Measurements from ENCODE around the gene WFDC1. TPM values are rescaled to one million over a fixed set of nuclear protein-coding genes. Genes with fewer than 3 reads are reported as not detected.

The WFDC1 gene
- polyA plus RNA-seq (2013, experiment 1 of 2) = 0.69 TPM
- polyA plus RNA-seq (2013, experiment 2 of 2) = 0.55 TPM

DNA sequence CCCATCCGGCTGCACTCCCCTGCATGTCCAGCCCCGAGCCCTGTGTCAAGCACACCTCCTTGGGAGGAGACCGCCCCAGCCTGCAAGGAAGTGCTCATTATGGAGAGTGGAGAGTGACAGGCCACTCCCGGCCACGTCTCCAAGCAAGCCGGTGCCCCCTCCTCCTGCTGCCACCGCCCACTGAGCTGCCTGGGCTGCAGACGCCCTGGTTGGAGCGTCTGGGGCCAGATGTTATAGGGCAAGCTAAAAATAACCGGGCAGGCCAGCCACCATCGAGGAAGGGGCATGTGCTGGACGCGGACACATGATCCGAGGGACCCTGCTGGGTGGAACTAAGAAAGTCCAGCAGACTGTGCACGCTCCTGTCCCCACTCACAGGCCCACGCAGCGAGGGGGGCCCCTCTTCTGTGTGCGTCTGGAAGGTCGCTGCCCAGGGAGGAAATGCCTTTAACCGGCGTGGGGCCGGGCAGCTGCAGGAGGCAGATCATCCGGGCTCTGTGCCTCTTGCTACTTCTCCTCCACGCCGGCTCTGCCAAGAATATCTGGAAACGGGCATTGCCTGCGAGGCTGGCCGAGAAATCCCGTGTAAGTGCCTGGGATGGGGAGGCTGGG, at the start of gene WFDC1:
WFDC1 (plus strand) TSS at position 348 of the 612 bp plus-strand sequence; CDS start at position 442, 94 bp downstream.
- no peak within 1 kb of the TSS for H3K23ac ChIP-seq (ENCODE audit: low read length)
- no peak within 1 kb of the TSS for H3K18ac ChIP-seq (ENCODE audit: low read length)
- H3K79me2 ChIP-seq (ENCODE audit: control insufficient read depth, insufficient read depth, low read length) = no peaks in the 10 kb centered on the region
- H3K79me1 ChIP-seq (ENCODE audit: low read length) = no peaks in the 10 kb centered on the region
- WGBS (ENCODE audit: extremely low coverage, insufficient coverage, low lambda C conversion rate) = no CpG with 5 or more reads among the region's 29 CpGs
- no peak within 1 kb of the TSS for H3K4me3 ChIP-seq (ENCODE audit: low read length)
- no peak within 1 kb of the TSS for H2BK15ac ChIP-seq (replicated peaks; ENCODE audit: low read depth)
- no peak within 1 kb of the TSS for H4K5ac ChIP-seq (ENCODE audit: low read length)
- no peak within 1 kb of the TSS for H2AK5ac ChIP-seq (ENCODE audit: low read length)
- no peak within 1 kb of the TSS for H3K4me2 ChIP-seq (ENCODE audit: low read length)
- H3K4me1 ChIP-seq (ENCODE audit: control insufficient read depth, low read depth, low read length) = peaks cover 4% of the 10 kb centered on the region
- H3K9ac ChIP-seq (ENCODE audit: low read length) = peak within 1 kb of the TSS; percentile 10
- H3K56ac ChIP-seq (ENCODE audit: low read length) = peak within 1 kb of the TSS; percentile 30
- H3K27me3 ChIP-seq (ENCODE audit: insufficient read depth, low read length, poor library complexity) = no peaks in the 10 kb centered on the region
- no peaks in the 10 kb centered on the region for H3K36me3 ChIP-seq (ENCODE audit: control insufficient read depth, insufficient read depth, low read length)
- no peak within 1 kb of the TSS for H2BK120ac ChIP-seq (ENCODE audit: low read depth, low read length)
- H4K8ac ChIP-seq (ENCODE audit: low read depth, low read length) = no peak within 1 kb of the TSS
- no peak within 1 kb of the TSS for H3K4ac ChIP-seq (ENCODE audit: low read depth, low read length)
- DNase-seq = no peak
- no peak within 1 kb of the TSS for H3K27ac ChIP-seq (ENCODE audit: low read depth, low read length)
- no peak within 1 kb of the TSS for H2BK5ac ChIP-seq (ENCODE audit: low read length)

GRCh38 chr16:84245956-84246678, 48.6 kb upstream of the WFDC1 start:
- Histone ChIP-seq H2BK15ac (replicated peaks; ENCODE audit: low read depth) (no peak overlapping the region), H4K5ac (ENCODE audit: low read length) (no peak overlapping the region), H3K36me3 (ENCODE audit: control insufficient read depth, insufficient read depth, low read length) (no peaks in the 10 kb centered on the region), H3K23ac (ENCODE audit: low read length) (no peak overlapping the region), H2BK120ac (ENCODE audit: low read depth, low read length) (no peak overlapping the region), H3K18ac (ENCODE audit: low read length) (no peak overlapping the region), H3K27me3 (ENCODE audit: insufficient read depth, low read length, poor library complexity) (no peaks in the 10 kb centered on the region), H3K4me3 (ENCODE audit: low read length) (no peak overlapping the region), H3K27ac (ENCODE audit: low read depth, low read length) (no peak overlapping the region), H3K4ac (ENCODE audit: low read depth, low read length) (no peak overlapping the region), H3K4me1 (ENCODE audit: control insufficient read depth, low read depth, low read length) (no peaks in the 10 kb centered on the region), H3K79me2 (ENCODE audit: control insufficient read depth, insufficient read depth, low read length) (no peaks in the 10 kb centered on the region), H2AK5ac (ENCODE audit: low read length) (no peak overlapping the region), H3K79me1 (ENCODE audit: low read length) (no peaks in the 10 kb centered on the region), H3K56ac (ENCODE audit: low read length) (no peak overlapping the region), H2BK5ac (ENCODE audit: low read length) (no peak overlapping the region), H3K4me2 (ENCODE audit: low read length) (no peak overlapping the region), H4K8ac (ENCODE audit: low read depth, low read length) (no peak overlapping the region), H3K9ac (ENCODE audit: low read length) (no peak overlapping the region)
- DNase-seq = no peak
- no CpG with 5 or more reads among the region's 10 CpGs for WGBS (ENCODE audit: extremely low coverage, insufficient coverage, low lambda C conversion rate)

DNA sequence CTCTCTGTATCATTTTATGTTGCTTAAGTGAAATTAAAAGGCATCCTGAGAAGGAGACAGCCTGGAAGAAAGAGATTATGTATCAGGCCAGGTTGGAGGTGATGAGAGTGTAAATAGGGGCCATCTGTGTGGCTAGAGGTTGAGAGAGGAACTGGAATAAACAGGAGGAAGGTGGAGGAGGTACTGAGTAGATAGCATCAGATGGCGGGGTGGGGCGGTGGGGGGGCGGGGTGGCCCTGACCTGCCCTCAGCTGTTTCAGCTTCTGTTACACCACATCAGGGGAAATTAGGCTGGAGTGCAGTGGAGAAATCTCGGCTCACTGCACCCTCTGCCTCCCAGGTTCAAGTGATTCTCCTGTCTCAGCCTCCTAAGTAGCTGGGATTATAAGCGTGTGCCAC, 48.0 kb upstream of the WFDC1 start:
- no peaks in the 10 kb centered on the region for H3K79me1 ChIP-seq (ENCODE audit: low read length)
- WGBS (ENCODE audit: extremely low coverage, insufficient coverage, low lambda C conversion rate) = no CpG with 5 or more reads among the region's 5 CpGs
- H3K9ac ChIP-seq (ENCODE audit: low read length) = no peak overlapping the region
- H4K5ac ChIP-seq (ENCODE audit: low read length) = no peak overlapping the region
- no peak overlapping the region for H2BK5ac ChIP-seq (ENCODE audit: low read length)
- no peak overlapping the region for H4K8ac ChIP-seq (ENCODE audit: low read depth, low read length)
- H3K18ac ChIP-seq (ENCODE audit: low read length) = no peak overlapping the region
- no peak overlapping the region for H3K56ac ChIP-seq (ENCODE audit: low read length)
- H3K23ac ChIP-seq (ENCODE audit: low read length) = no peak overlapping the region
- no peak overlapping the region for H2BK120ac ChIP-seq (ENCODE audit: low read depth, low read length)
- H3K4me2 ChIP-seq (ENCODE audit: low read length) = no peak overlapping the region
- H2AK5ac ChIP-seq (ENCODE audit: low read length) = no peak overlapping the region
- H3K27ac ChIP-seq (ENCODE audit: low read depth, low read length) = no peak overlapping the region
- H3K4me1 ChIP-seq (ENCODE audit: control insufficient read depth, low read depth, low read length) = no peaks in the 10 kb centered on the region
- DNase-seq = no peak
- no peak overlapping the region for H3K4ac ChIP-seq (ENCODE audit: low read depth, low read length)
- H3K79me2 ChIP-seq (ENCODE audit: control insufficient read depth, insufficient read depth, low read length) = no peaks in the 10 kb centered on the region
- no peak overlapping the region for H3K4me3 ChIP-seq (ENCODE audit: low read length)
- no peaks in the 10 kb centered on the region for H3K36me3 ChIP-seq (ENCODE audit: control insufficient read depth, insufficient read depth, low read length)
- no peak overlapping the region for H2BK15ac ChIP-seq (replicated peaks; ENCODE audit: low read depth)
- H3K27me3 ChIP-seq (ENCODE audit: insufficient read depth, low read length, poor library complexity) = no peaks in the 10 kb centered on the region

DNA sequence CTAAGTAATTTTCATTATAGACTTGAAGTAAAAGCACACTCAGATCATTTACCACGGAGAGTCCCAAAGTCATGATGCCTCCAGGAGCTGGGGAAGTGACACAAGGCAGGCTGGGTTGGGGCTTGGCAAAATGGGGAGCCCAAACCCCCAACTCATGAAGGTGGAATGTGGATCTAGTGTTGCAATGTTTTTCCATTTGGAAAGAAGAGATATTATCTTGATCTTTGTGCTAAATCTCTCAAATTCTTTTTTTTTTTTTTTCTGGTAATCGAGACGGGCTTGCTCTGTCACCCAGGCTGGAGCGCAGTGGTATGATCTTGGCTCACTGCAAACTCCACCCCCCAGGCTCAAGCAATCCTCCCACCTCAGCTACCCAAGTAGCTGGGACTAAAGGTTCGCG, 47.3 kb upstream of the WFDC1 start:
- Histone ChIP-seq H3K79me2 (ENCODE audit: control insufficient read depth, insufficient read depth, low read length) (no peaks in the 10 kb centered on the region), H3K27me3 (ENCODE audit: insufficient read depth, low read length, poor library complexity) (no peaks in the 10 kb centered on the region), H3K4me1 (ENCODE audit: control insufficient read depth, low read depth, low read length) (no peaks in the 10 kb centered on the region), H2AK5ac (ENCODE audit: low read length) (no peak overlapping the region), H3K27ac (ENCODE audit: low read depth, low read length) (no peak overlapping the region), H3K18ac (ENCODE audit: low read length) (no peak overlapping the region), H3K4ac (ENCODE audit: low read depth, low read length) (no peak overlapping the region), H2BK5ac (ENCODE audit: low read length) (no peak overlapping the region), H3K79me1 (ENCODE audit: low read length) (no peaks in the 10 kb centered on the region), H3K56ac (ENCODE audit: low read length) (no peak overlapping the region), H2BK120ac (ENCODE audit: low read depth, low read length) (no peak overlapping the region), H3K4me3 (ENCODE audit: low read length) (no peak overlapping the region), H2BK15ac (replicated peaks; ENCODE audit: low read depth) (no peak overlapping the region), H3K4me2 (ENCODE audit: low read length) (no peak overlapping the region), H3K36me3 (ENCODE audit: control insufficient read depth, insufficient read depth, low read length) (no peaks in the 10 kb centered on the region), H3K9ac (ENCODE audit: low read length) (no peak overlapping the region), H4K8ac (ENCODE audit: low read depth, low read length) (no peak overlapping the region), H3K23ac (ENCODE audit: low read length) (no peak overlapping the region), H4K5ac (ENCODE audit: low read length) (no peak overlapping the region)
- WGBS (ENCODE audit: extremely low coverage, insufficient coverage, low lambda C conversion rate) = no CpG with 5 or more reads among the region's 6 CpGs
- DNase-seq = no peak

DNA sequence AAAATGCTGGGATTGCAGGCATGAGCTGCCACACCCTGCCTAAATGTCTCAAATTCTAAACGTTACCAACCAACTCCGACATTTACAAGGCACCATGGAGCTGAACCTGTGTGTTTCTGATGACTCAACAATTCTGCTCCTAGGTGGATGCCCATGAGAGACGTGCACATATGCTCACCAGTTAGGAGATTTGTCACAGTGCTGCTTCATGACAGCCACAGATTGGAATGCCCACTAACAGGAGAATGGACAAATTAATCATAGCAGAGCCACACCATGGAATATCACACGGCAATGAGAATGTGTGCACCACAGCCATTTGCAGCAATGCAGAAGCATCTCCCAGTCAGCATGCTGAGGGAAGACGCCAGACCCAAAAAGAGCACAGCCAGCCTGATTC, 46.8 kb upstream of the WFDC1 start:
- H3K27me3 ChIP-seq (ENCODE audit: insufficient read depth, low read length, poor library complexity) = no peaks in the 10 kb centered on the region
- DNase-seq = no peak
- H4K5ac ChIP-seq (ENCODE audit: low read length) = no peak overlapping the region
- no peak overlapping the region for H2BK15ac ChIP-seq (replicated peaks; ENCODE audit: low read depth)
- H3K18ac ChIP-seq (ENCODE audit: low read length) = no peak overlapping the region
- H3K4me3 ChIP-seq (ENCODE audit: low read length) = no peak overlapping the region
- no peak overlapping the region for H3K4ac ChIP-seq (ENCODE audit: low read depth, low read length)
- no peak overlapping the region for H4K8ac ChIP-seq (ENCODE audit: low read depth, low read length)
- no peaks in the 10 kb centered on the region for H3K36me3 ChIP-seq (ENCODE audit: control insufficient read depth, insufficient read depth, low read length)
- no peak overlapping the region for H3K27ac ChIP-seq (ENCODE audit: low read depth, low read length)
- H3K23ac ChIP-seq (ENCODE audit: low read length) = no peak overlapping the region
- no peak overlapping the region for H2BK120ac ChIP-seq (ENCODE audit: low read depth, low read length)
- H2BK5ac ChIP-seq (ENCODE audit: low read length) = no peak overlapping the region
- H2AK5ac ChIP-seq (ENCODE audit: low read length) = no peak overlapping the region
- H3K9ac ChIP-seq (ENCODE audit: low read length) = no peak overlapping the region
- no peak overlapping the region for H3K56ac ChIP-seq (ENCODE audit: low read length)
- H3K79me2 ChIP-seq (ENCODE audit: control insufficient read depth, insufficient read depth, low read length) = no peaks in the 10 kb centered on the region
- no peak overlapping the region for H3K4me2 ChIP-seq (ENCODE audit: low read length)
- H3K79me1 ChIP-seq (ENCODE audit: low read length) = no peaks in the 10 kb centered on the region
- no CpG with 5 or more reads among the region's 5 CpGs for WGBS (ENCODE audit: extremely low coverage, insufficient coverage, low lambda C conversion rate)
- H3K4me1 ChIP-seq (ENCODE audit: control insufficient read depth, low read depth, low read length) = no peaks in the 10 kb centered on the region
